H1 (cell line): Measurements from ENCODE around the gene GPC1. TPM values are rescaled to one million over a fixed set of nuclear protein-coding genes. Genes with fewer than 3 reads are reported as not detected.

Source experiments
- BACH1 ChIP-seq: IDR thresholded peaks from 2 replicates; pipeline ENCODE4 v1.6.1; 2012; ENCODE audit warnings: low read length, improper control_type of control experiment
- CBX5 ChIP-seq: fragments of 300-800, 300-1000 bp; sonication (generic); IDR thresholded peaks from 2 replicates; pipeline ENCODE4 v1.7.1; 2016; ENCODE audit warnings: antibody characterized with exemption, low read length, low read depth
- CEBPB ChIP-seq: IDR thresholded peaks from 2 replicates; pipeline ENCODE4 v1.6.1; 2012; ENCODE audit warnings: low read depth, low read length
- CHD2 ChIP-seq: IDR thresholded peaks from 2 replicates; pipeline ENCODE4 v1.6.1; 2012; ENCODE audit warnings: low read length, improper control_type of control experiment
- E2F6 ChIP-seq: IDR thresholded peaks from 2 replicates; pipeline ENCODE4 v1.6.1; 2012; ENCODE audit warnings: inconsistent platforms
- EGR1 ChIP-seq: IDR thresholded peaks from 2 replicates; pipeline ENCODE4 v1.6.1; 2011; ENCODE audit warnings: low read depth, low read length, borderline replicate concordance
- EZH2 ChIP-seq: fragments of 200-600 bp; sonication (generic); IDR thresholded peaks from 2 replicates; pipeline ENCODE4 v1.7.1; 2012; ENCODE audit warnings: low read depth, mild to moderate bottlenecking, moderate library complexity, low read length, inconsistent platforms; ENCODE audit not compliant: severe bottlenecking
- HDAC2 ChIP-seq, 2 experiments: fragments of 300-600 bp in 1 of 2; sonication (generic) in 1 of 2; IDR thresholded peaks; 2 replicates each; pipeline ENCODE4 v1.6.1; 2011 to 2012; ENCODE audit warnings: low read depth in 2 of 2, low read length in 2 of 2, mild to moderate bottlenecking in 2 of 2, moderate library complexity in 2 of 2, borderline replicate concordance in 1 of 2, inconsistent platforms in 1 of 2
- HDAC6 ChIP-seq: IDR thresholded peaks from one replicate; pipeline ENCODE4 v1.7.1; 2012; ENCODE audit warnings: low read depth, mild to moderate bottlenecking, inconsistent platforms, low read length, moderate library complexity
- JUN ChIP-seq: IDR thresholded peaks from 2 replicates; pipeline ENCODE4 v1.6.1; 2011; ENCODE audit warnings: low read depth, mild to moderate bottlenecking, improper control_type of control experiment, low read length
- MAFK ChIP-seq: IDR thresholded peaks from 2 replicates; pipeline ENCODE4 v1.6.1; 2012; ENCODE audit warnings: low read depth, mild to moderate bottlenecking, improper control_type of control experiment, low read length
- NANOG ChIP-seq: IDR thresholded peaks from 2 replicates; pipeline ENCODE4 v1.6.1; 2011; ENCODE audit warnings: low read length, low read depth, mild to moderate bottlenecking, inconsistent platforms; ENCODE audit not compliant: insufficient read depth, poor library complexity, severe bottlenecking
- PHF8 ChIP-seq: fragments of 200-600 bp; sonication (generic); conservative IDR thresholded peaks from 2 replicates; pipeline ENCODE4 v1.7.1; 2012; ENCODE audit warnings: low read depth, mild to moderate bottlenecking, inconsistent platforms, low read length, moderate library complexity
- POLR2A ChIP-seq, 2 experiments: IDR thresholded peaks; 1 replicate in 1 of 2; 2 replicates in 1 of 2; pipeline ENCODE4 v1.6.1; 2011; ENCODE audit warnings: low read depth in 2 of 2, low read length in 2 of 2, mild to moderate bottlenecking in 2 of 2; ENCODE audit errors: control extremely low read depth in 1 of 2
- RFX5 ChIP-seq: IDR thresholded peaks from 2 replicates; pipeline ENCODE4 v1.6.1; 2011; ENCODE audit warnings: low read depth, low read length, improper control_type of control experiment, borderline replicate concordance
- RXRA ChIP-seq: IDR thresholded peaks from 2 replicates; pipeline ENCODE4 v1.6.1; 2011; ENCODE audit warnings: low read depth, mild to moderate bottlenecking, low read length, moderate library complexity; ENCODE audit not compliant: insufficient read depth
- SAP30 ChIP-seq: fragments of 300-600 bp; sonication (generic); IDR thresholded peaks from 2 replicates; pipeline ENCODE4 v1.7.1; 2012; ENCODE audit warnings: low read length, moderate library complexity, mild to moderate bottlenecking, inconsistent platforms; ENCODE audit not compliant: insufficient read depth, insufficient replicate concordance
- SIN3A ChIP-seq, 2 experiments: IDR thresholded peaks in 1 of 2; conservative IDR thresholded peaks in 1 of 2; 2 replicates each; pipeline ENCODE4 v1.6.1; 2011 to 2012; ENCODE audit warnings: low read length in 2 of 2, improper control_type of control experiment in 1 of 2, low read depth in 1 of 2, mild to moderate bottlenecking in 1 of 2
- SIX5 ChIP-seq: IDR thresholded peaks from 2 replicates; pipeline ENCODE4 v1.6.1; 2011; ENCODE audit warnings: mild to moderate bottlenecking, low read depth, low read length
- SP1 ChIP-seq: IDR thresholded peaks from 2 replicates; pipeline ENCODE4 v1.6.1; 2011; ENCODE audit warnings: low read depth, low read length
- SP4 ChIP-seq: IDR thresholded peaks from 2 replicates; pipeline ENCODE4 v1.6.1; 2012; ENCODE audit warnings: low read length, inconsistent platforms
- SRF ChIP-seq: IDR thresholded peaks from 2 replicates; pipeline ENCODE4 v1.6.1; 2011; ENCODE audit warnings: mild to moderate bottlenecking, low read depth, low read length, moderate library complexity
- TCF12 ChIP-seq: IDR thresholded peaks from 2 replicates; pipeline ENCODE4 v1.6.1; 2011; ENCODE audit warnings: low read depth, mild to moderate bottlenecking, low read length
- TEAD4 ChIP-seq: IDR thresholded peaks from 2 replicates; pipeline ENCODE4 v1.6.1; 2012; ENCODE audit warnings: low read depth, low read length, inconsistent platforms, mixed read lengths
- polyA plus RNA-seq, 7 experiments: library from polyadenylated mRNA; depleted of rRNA in 3 of 7; stranded (reverse) in 5 of 7; unstranded in 2 of 7; fragments of >200 nt in 5 of 7; fragments of 200-250 nt in 2 of 7; gene quantifications; 1 replicate in 5 of 7; 2 replicates in 1 of 7; 4 replicates in 1 of 7; pipeline versions ENCODE4 v1.2.1 to v1.2.3, GENCODE V29; 2011 to 2013; ENCODE audit warnings: missing spikeins in 2 of 7, mixed read lengths in 2 of 7
- total RNA-seq: library from RNA; stranded (reverse); fragmentation: NEBNext Ultra II Directional; extraction: Animal tissue kit (Norgen Biotek cat#: 25700); gene quantifications from 2 replicates; pipeline ENCODE4 v1.2.1, GENCODE V29; 2021

GPC1 gene
- total and polyA plus RNA-seq, 2 of the 8 experiments (the other 6 are each of a cell fraction or from before 2014, with no cell fraction given): 21.9 to 28.3 TPM

- TF ChIP-seq CHD2 (no peak), SP1 (peak; percentile 20; the same call in 1 of the 2 replicates), PHF8 (peak; percentile 53), JUN (no peak), HDAC2 (IDR thresholded peaks at IDR 0.05; ENCODE audit: borderline replicate concordance in 1 of 2, low read depth in 2 of 2, low read length in 2 of 2) (no peak; a peak in 1 of 4 replicates), E2F6 (peak; percentile 75; the same call in 1 of the 2 replicates), RFX5 (no peak), MAFK (no peak), CEBPB (no peak), EZH2 (no peak), TCF12 (no peak), SP4 (no peak), HDAC6 (no peak), CBX5 (no peak), SAP30 (peak; percentile 59), POLR2A (IDR thresholded peaks at IDR 0.05; ENCODE audit: control extremely low read depth in 1 of 2, low read depth in 2 of 2, low read length in 2 of 2) (no peak), EGR1 (peak; percentile 62; the same call in 1 of the 2 replicates), SIX5 (no peak), SRF (no peak), BACH1 (no peak), NANOG (no peak), SIN3A (conservative IDR thresholded peaks at IDR 0.05 in 1 of 2, IDR thresholded peaks at IDR 0.05 in 1 of 2; ENCODE audit: low read depth in 1 of 2, low read length in 2 of 2) (no peak), TEAD4 (no peak), RXRA (no peak)
Measured at GRCh38 chr2:240434728-240435456, 571 bp upstream of the GPC1 start (continued).
